HG03135 (cell line): ENCODE measurements around the gene DLK1.

Experiments
- ATAC-seq: cut with Tn5 transposase; IDR thresholded peaks from one replicate; pipeline ENCODE4 v1.9.1; 2021; ENCODE audit warnings: mild to moderate bottlenecking, moderate library complexity; ENCODE audit not compliant: unreplicated experiment

The DLK1 gene

DNA sequence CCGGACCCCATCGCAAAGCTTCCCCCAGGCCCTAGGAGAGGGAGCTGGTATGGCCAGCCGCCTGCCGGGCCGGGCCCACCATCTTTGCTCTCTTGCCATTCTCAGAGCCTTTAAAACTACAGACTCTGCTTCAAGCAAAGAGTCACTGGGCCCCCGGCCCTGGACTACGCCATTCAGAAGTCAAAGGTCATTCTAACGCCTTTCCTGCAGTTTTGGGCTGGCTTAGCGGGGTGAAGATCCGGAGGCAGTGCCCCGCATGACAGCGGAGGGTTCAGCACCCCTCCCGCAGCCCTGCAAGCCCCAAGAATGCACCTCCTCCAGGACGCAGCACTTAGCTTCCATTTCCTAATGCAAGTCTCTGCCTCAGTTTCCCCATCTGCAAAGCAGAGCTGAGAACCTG is 61.0 kb downstream of the DLK1 start:
- ATAC-seq, result no peak
